ENCODE measurements around the gene POU2AF1.
"Not testable (repeated sequence)": the region's sequence is repeated elsewhere in the genome, so short reads cannot be mapped to it uniquely, and the experiment has no call there.

POU2AF1 gene

GRCh38 chr11:111409915-111410314, 30.8 kb upstream of the POU2AF1 start:
- no peak for DNase-seq (ENCODE audit: low read depth)

DNA sequence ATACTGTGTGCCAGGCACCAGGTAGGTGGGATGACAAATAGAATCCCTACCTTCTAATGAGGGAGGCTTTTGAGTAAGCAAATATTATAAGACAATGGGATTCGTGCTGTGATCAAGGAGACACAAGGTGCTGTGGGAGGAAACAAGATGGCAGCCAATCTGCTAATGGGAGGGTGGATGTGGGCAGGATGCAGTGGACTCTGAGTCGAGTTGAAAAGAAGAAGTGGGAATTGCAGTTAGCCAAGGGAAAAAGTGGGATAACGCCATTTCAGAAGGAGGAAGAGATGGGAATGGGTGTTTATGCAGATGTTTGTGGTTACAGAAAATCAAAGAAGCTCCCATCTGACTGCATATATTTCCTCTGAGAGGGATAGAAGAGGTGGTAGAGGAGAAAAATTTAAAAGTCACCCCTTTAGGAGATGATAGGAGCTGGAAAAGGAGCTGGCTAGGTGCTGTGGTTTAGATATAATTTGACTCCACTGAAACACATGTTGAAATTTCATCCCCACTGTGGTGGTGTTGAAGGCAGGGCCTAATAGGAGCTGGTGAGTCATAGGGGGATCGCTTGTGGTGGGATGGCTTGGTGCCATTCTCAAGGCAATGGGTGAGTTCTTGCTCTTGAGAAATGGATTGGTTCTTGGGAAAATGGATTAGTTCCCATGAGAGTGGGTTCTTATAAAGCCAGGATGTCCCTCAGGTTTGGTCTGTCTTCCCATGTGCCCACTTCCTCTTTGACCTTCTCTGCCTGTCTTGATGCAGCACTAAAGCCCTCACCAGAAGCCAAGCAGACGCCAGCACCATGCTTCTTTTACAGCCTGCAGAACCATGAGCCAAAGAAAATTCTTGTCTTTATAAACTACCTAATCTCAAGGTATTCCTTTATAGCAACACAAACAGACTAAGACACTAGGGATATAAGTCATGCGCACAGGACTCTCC, 30.0 kb upstream of the POU2AF1 start:
- no peak for DNase-seq (ENCODE audit: low read depth)

GRCh38 chr11:111407652-111408051, 28.6 kb upstream of the POU2AF1 start:
- no peak for DNase-seq (ENCODE audit: low read depth)

GRCh38 chr11:111406589-111406988, 27.5 kb upstream of the POU2AF1 start:
- DNase-seq (ENCODE audit: low read depth), result no peak

GRCh38 chr11:111406091-111406490, 27.0 kb upstream of the POU2AF1 start:
- no peak for DNase-seq (ENCODE audit: low read depth)

DNA sequence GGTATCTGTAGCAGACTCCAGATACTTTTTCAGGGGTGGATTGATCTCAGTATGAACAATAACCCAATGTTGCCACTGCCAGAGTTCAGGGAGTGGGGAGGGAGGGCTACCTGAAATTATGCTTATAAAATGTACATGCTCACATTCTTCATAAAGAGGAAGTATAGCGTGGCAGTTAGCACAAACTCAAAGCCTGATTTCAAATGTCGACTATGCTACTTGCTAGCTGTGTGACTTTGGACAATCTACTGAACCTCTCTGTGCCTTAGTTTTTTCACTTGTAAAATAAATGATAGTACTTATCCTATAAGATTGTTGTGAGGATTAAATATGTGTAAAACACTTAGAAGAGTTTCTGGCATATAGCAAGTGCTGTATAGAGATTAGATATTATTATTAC, 26.5 kb upstream of the POU2AF1 start:
- no peak for DNase-seq (ENCODE audit: low read depth)

DNA sequence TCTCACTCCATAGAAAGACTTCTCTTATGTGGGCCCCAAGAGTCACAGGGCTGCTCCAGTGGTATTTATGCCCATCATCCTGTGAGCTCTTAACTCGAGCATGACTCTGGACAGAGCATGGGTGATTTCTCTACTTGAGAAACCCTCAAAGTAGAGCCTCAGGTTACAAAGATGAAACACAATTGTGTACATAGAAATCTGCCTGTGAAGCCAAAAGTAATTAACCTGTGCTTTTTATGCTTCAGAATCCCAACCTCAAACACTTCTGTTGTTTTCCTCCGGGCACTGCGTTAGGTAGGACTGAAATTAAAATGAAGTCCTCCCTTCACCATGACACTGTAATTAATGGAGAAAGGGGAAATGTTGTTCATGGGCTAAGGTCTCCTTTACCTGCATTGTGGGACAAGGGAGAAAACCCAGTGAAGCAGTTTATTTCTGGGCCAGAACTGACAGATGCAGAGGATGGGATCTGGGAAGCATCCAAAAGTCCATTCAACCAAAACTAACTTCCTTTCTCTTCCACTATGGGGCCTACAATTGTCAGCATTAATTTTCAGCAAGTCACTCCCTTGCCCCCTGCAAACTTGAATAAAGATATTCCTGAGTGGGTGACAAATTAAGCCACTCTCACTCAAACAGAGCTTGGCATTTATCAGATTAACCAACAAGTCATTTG, 24.1 kb upstream of the POU2AF1 start:
- no peak for DNase-seq (ENCODE audit: low read depth)

DNA sequence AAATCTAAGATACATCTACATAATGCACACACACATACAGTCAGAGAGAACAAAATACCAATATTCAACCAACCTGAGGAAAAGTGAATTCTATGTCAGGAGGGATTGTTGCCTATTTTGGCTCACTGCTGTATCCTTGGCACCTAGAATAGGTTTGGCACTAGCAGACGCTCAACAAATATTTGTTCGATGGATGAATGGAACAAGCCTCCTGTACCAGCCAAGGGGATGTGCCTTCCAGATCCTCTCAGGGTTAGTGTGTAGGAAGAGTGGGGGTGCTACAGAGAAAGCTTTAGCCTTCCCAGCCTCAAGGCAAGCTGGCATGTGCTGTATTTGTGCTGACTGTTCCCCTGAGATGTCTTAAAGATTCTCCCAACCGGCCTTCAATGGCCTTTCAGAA, 23.3 kb upstream of the POU2AF1 start:
- DNase-seq (ENCODE audit: low read depth), result no peak

GRCh38 chr11:111401957-111402356, 22.9 kb upstream of the POU2AF1 start:
- DNase-seq (ENCODE audit: low read depth), result not testable (repeated sequence)

- no peak for DNase-seq (ENCODE audit: low read depth)
Observed at GRCh38 chr11:111400595-111400994, 21.5 kb upstream of the POU2AF1 start.

DNA sequence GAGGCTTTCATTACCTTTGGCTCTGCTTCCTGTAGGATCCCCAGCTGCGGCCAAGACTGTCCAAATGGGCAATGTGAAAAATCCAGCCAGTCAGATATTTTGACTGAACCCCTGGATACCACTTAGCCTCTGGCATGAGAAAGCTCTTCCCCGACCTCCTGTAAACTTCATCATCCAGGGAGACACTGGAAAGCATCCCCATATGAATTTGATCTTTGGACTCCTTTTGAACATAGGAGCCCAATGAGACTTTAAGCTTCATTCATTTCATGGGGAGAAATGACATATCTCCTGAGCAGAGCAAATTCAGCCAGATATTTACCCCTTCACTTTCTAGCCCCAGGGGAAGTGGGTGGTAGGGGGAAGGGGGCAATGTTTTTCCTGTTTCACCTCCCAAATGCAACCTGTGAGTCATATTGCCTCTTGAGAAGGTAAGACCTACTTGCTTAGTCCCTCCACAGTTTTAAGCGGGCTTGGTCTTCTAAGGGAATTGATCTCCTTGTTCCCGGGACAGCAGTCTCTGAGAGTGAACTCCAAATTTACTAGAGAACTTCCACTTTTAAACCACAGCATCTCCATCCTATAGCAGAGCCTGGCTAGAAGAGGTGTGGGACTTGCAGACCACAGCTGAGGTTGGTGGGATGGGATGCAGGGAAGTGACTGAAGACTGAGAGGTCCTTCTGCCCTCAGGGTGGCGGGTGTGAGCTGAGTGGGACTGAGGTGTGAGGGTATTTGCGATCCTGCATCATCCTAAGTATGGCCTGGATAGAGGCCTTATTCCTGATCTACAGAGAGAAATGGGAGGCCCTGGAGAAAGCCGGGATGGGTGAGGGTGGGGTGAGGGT, 20.3 kb upstream of the POU2AF1 start:
- no peak for DNase-seq (ENCODE audit: low read depth)

- no peak for DNase-seq (ENCODE audit: low read depth)
Observed at GRCh38 chr11:111397034-111397433, 18.0 kb upstream of the POU2AF1 start.

GRCh38 chr11:111395749-111396148, 16.7 kb upstream of the POU2AF1 start:
- DNase-seq (ENCODE audit: low read depth), result no peak

DNA sequence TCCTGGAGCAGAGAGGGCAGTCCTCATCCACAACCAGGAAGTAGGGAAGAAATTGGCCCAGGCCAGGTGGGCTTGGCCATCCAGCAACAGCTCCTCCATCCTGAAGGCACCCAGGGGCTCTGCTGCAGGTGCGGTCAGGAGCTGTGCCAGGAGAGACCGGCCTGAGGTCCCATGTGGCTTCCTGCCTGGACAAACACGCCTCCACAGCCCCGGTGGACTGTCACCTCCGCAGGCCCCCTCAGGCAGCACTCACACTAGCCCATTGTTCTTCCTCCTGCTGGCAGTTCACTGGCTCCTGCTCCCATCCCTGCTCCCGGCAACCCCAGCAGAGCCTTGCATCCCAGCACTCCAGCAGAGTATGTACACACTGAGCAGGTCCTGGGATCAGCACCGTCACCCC, 16.0 kb upstream of the POU2AF1 start:
- no peak for DNase-seq (ENCODE audit: low read depth)

DNA sequence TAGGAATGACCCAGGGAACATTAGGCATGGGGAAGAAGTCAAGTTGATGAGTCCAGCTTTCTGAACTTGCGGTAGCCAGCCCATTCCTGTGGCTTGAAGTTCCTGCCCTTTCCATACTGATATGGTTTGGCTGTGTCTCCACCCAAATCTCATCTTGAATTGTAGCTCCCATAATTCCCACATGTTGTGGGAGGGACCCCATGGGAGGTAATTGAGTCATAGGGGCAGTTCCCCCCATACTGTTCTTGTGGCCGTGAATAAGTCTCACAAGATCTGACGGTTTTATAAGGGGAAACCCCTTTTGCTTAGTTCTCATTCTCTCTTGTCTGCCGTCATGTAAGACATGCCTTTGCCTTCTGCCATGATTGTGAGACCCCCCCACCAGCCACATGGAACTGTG, 15.1 kb upstream of the POU2AF1 start:
- not testable (repeated sequence) for DNase-seq (ENCODE audit: low read depth)

DNA sequence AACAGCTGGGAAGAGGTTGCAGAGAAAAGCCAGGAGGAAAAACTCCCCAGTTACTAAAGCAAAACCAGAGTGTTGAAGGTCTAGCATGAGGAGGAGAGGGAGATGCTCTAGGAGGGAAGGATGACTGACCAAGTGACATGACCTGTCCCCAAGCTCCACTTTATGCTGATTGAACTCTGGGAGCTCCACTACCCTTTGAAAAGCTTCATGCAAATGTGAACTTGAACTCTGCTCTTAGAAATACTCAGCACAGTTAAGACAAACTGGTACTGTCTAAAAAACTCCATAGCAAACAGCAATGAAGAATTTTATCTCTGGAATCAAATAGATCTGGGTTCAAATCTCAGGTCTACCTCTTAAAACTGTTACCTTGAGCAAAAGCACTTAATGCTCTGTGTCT, 14.5 kb upstream of the POU2AF1 start:
- no peak for DNase-seq (ENCODE audit: low read depth)

DNA sequence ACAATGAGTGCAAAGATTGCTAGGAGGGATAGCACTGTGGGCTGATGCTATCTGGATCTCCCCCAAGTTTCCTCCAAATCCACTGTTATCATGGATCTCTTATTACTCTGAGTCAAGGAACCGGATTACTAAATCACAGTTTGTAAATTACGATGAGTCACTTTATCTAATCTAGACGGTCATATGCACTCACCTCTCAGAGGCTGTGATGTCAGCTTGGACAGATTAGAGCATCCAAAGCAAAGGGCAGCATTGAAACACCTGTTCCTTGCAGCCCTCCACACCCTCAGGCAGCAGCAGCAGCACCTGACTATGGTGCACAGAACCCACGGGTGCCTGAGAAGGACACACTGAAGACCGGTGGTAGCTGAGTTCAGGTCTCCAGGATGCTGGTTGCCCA, 14.0 kb upstream of the POU2AF1 start:
- no peak for DNase-seq (ENCODE audit: low read depth)

DNA sequence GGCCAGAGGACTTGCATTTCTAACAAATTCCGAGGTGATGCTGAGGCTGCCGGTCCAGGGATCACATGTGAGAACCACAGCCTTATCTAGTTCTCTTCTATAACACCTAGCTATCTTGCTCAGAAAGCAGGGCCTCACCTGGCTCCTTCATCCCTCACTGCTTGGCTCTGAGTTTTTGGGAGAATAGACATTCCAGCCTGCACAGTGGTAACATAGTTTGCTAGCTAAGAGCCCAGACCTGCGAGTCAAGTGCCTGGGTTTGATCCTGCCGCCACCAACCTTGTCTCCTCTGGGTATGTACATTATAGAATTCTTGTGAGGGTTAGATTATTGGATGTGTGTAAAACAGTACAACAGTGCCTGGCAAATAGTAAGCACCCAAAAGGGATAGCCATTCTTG, 13.5 kb upstream of the POU2AF1 start:
- DNase-seq (ENCODE audit: low read depth), result no peak

DNA sequence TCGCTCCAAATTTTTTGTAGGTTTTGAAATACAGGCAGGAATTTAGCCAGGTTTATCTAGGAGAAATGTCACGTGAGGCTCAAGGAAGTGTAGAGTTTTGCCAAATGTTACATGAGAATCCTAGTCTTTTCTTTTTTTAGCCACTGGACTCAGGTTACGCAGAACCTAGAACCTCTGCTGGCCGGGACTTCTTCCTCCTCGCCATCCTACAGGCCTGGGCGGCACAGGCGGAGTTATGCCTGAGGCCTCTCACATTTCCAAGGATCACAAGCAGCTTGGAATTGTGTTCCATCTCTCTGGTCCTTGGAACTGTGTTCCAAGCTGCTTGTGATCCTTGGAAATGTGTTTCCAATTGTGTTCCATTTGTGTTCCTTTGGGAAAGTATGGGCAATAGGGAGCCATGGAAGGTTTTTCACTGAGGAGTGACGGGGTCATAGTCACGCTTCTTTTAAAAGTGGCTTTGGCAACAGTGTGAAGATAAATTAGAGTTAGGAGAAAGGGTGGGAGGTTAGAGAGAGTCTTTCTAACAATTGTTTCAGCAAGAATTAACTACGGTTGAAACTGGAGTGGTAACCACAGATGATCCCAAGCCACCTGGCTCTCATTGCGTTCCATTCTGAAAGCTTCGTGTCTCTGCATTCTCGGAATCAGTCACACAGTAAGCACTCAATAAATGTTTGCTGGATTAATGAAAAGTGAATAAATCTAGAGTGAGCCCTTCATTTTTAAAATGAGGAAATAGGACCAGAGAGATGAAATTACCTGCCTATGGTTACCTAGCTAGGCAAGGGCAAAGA, 12.5 kb upstream of the POU2AF1 start:
- DNase-seq (ENCODE audit: low read depth), result no peak

- DNase-seq (ENCODE audit: low read depth), result no peak
Observed at GRCh38 chr11:111388842-111389241, 9.8 kb upstream of the POU2AF1 start.

GRCh38 chr11:111388420-111388819, 9.3 kb upstream of the POU2AF1 start:
- DNase-seq (ENCODE audit: low read depth), result no peak

GRCh38 chr11:111387363-111387762, 8.3 kb upstream of the POU2AF1 start:
- no peak for DNase-seq (ENCODE audit: low read depth)

Data from stimulated activated CD8-positive, alpha-beta memory T cell treated with anti-CD3 and anti-CD28 coated beads, Interleukin-7, amount 100 ng/mL, for 24 hours (primary cell).